ENCODE measurements around the gene EPHB4. TPM values are rescaled to one million over a fixed set of nuclear protein-coding genes. Genes with fewer than 3 reads are reported as not detected.
A peak's percentile ranks its signal among the peaks of the same experiment; 100 is the strongest.

EPHB4 gene
- total RNA-seq, 2 donors from 2014 or later: 4.7 to 6.6 TPM

DNA sequence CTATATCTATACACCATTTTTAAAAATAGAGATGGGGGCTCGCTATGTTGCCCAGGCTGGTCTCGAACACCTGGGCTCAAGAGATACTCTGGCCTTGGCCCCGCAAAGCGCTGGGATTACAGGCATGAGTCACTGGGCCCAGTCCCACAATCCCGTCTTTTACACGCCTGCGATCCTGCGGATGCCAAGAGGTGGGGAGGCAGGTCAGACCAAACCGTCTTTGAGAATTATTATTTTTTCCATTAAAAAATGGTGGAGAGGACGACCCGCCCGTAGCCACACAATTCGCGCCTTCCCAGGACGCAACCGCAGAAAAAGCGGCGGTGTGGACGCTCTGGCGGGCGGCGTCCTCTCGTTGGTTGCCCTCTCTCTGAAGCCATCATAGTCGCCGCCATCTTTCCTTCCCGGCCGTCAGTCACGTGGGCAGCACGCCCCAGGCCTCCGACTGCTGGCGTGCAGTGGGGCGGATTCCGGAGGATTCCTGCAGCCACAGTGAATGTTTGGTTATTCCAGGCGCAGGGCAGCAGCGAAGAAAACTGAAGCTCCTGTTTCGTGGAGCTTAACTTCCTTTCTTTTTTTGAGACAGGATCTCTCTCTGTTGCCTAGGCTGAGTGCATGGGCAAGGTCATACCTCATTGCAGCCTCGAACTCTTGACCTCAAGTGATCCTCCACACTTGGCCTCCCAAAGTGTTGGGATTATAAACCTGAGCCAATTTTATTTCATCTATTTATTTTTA is 9.9 kb upstream of the EPHB4 start:
- DNase-seq (peak; percentile 47 to 55 (median 49)), ATAC-seq (peak; percentile 99)
- peak overlapping the region; percentile 63 for H3K27ac Mint-ChIP-seq
- peaks cover 5% of the 10 kb centered on the region for H3K36me3 Mint-ChIP-seq (ENCODE audit: low read depth)
- no peaks in the 10 kb centered on the region for H3K9me3 ChIP-seq (ENCODE audit: control insufficient read depth, low read length, poor library complexity, severe bottlenecking)
- peaks cover 8% of the 10 kb centered on the region for H3K4me1 Mint-ChIP-seq
- H3K4me3 Mint-ChIP-seq: peak overlapping the region; percentile 80
- no peaks in the 10 kb centered on the region for H3K27me3 Mint-ChIP-seq

GRCh38 chr7:100836812-100837098 is 9.4 kb upstream of the EPHB4 start:
- H3K36me3 Mint-ChIP-seq (ENCODE audit: low read depth): peaks cover 5% of the 10 kb centered on the region
- peaks cover 2% of the 10 kb centered on the region for H3K27me3 Mint-ChIP-seq
- peak overlapping the region; percentile 63 for H3K27ac Mint-ChIP-seq
- ATAC-seq: no peak
- peaks cover 8% of the 10 kb centered on the region for H3K4me1 Mint-ChIP-seq
- H3K4me3 Mint-ChIP-seq: peak overlapping the region; percentile 80
- no peak for DNase-seq
- H3K9me3 ChIP-seq (ENCODE audit: control insufficient read depth, low read length, poor library complexity, severe bottlenecking): no peaks in the 10 kb centered on the region

DNA sequence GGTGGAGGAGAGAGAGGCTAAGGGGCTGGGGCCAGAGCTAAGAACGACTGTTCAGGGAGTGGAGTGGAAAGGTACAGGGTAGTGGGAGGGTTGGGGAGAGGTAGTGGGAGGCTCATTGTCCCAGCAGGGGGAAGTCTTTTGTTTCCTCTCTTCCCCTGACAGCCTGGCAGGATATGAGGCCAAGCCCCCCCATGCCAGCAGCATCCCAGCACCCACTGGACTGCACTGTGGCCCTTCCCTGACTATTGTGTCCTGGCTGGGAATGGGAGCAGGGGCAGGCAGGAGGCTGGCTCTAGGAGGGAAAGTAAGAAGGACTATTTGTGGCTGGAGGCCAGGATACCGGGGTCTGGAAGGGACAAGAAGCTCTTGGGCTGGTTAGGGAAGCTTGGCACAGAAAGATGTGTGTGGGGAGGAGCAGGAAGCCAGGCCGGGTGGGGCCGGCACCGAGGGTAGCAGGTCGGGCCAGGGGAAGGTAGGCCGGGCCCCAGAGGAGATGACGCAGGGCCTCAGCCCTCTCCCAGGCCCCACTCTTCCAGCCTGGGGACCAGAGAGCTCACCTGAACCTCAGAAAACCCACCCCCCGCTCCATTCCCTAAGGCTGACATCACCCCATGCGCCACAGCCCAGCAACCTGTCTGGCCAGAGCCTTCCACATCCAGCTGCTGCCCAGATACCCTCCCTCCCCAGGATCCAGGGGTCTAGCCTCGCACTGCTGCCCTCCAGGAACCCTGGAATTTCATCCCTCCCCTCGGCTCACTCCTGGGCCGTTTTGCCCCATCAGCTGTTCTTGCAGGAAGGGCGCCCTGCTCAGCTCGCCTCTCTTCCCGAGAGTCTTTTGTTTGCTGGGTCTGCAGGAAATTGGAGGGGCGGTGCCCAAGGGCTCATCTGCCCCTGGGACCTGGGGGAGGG is 8.8 kb upstream of the EPHB4 start:
- peak overlapping the region; percentile 80 for H3K4me3 Mint-ChIP-seq

DNA sequence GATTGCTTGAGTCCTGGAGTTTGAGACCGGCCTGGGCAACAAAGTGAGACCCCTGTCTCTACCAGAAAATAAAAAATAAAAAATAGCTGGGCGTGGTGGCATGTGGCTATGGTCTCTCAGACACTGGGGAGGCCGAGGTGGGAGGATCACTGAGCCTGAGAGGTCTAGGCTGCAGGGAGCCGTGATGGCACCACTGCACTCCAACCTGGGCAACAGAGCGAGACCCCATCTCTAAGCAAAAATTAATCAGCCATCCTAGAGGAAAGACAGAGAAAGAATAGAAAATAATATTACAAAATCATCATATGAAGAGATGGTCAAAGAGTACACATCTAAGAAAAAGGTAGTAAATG is 4.9 kb upstream of the EPHB4 start:
- DNase-seq: no peak
- Mint-ChIP-seq H3K27ac (no peak overlapping the region), H3K27me3 (peaks cover 23% of the 10 kb centered on the region), H3K4me1 (peaks cover 15% of the 10 kb centered on the region), H3K36me3 (ENCODE audit: low read depth) (peaks cover 9% of the 10 kb centered on the region), H3K4me3 (no peak overlapping the region)
- no peaks in the 10 kb centered on the region for H3K9me3 ChIP-seq (ENCODE audit: control insufficient read depth, low read length, poor library complexity, severe bottlenecking)
- no peak for ATAC-seq

More for the DNA sequence above, 8.8 kb upstream of the EPHB4 start:
- H3K36me3 Mint-ChIP-seq (ENCODE audit: low read depth): peaks cover 5% of the 10 kb centered on the region
- no peak for DNase-seq
- ATAC-seq: no peak
- peaks cover 8% of the 10 kb centered on the region for H3K27me3 Mint-ChIP-seq
- no peaks in the 10 kb centered on the region for H3K9me3 ChIP-seq (ENCODE audit: control insufficient read depth, low read length, poor library complexity, severe bottlenecking)
- peak overlapping the region; percentile 57 for H3K27ac Mint-ChIP-seq
- H3K4me1 Mint-ChIP-seq: peaks cover 8% of the 10 kb centered on the region

GRCh38 chr7:100830396-100830795 is 3.1 kb upstream of the EPHB4 start:
- DNase-seq (no peak), ATAC-seq (no peak)
- peaks cover 13% of the 10 kb centered on the region for H3K36me3 Mint-ChIP-seq (ENCODE audit: low read depth)

DNA sequence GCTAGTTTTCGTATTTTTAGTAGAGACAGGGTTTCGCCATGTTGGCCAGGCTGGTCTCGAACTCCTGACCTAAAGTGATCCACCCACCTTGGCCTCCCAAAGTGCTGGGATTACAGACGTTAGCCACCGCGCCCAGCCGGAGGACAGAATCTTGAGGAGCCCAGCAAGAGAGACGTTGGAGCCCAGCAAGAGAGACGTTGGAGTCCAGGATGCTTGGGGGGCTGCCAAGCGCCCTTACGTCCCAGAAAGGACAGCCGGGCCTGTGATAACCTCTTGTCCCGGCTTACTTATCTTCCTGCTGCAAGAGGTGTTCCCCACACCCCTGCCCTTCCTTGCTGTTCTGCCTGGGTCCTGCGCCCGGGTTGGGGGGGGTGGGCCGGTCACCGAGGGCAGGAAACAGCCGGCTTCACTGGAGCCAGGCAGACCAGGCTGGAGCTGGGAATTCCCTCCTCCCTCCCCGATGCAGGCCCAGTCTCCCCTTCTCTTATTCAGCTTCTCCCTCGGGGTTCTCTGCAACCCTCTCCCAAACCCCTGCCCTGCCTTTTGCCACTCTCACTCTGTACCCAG is 1.9 kb upstream of the EPHB4 start:
- peaks cover 46% of the 10 kb centered on the region for H3K27me3 Mint-ChIP-seq
- H3K27ac Mint-ChIP-seq: no peak overlapping the region
- no peak overlapping the region for H3K4me3 Mint-ChIP-seq
- H3K36me3 Mint-ChIP-seq (ENCODE audit: low read depth): peaks cover 13% of the 10 kb centered on the region
- peaks cover 25% of the 10 kb centered on the region for H3K4me1 Mint-ChIP-seq
- H3K9me3 ChIP-seq (ENCODE audit: control insufficient read depth, low read length, poor library complexity, severe bottlenecking): no peaks in the 10 kb centered on the region
- DNase-seq (no peak), ATAC-seq (no peak)

More at GRCh38 chr7:100830396-100830795, 3.1 kb upstream of the EPHB4 start:
- H3K9me3 ChIP-seq (ENCODE audit: control insufficient read depth, low read length, poor library complexity, severe bottlenecking): no peaks in the 10 kb centered on the region
- H3K4me1 Mint-ChIP-seq: peaks cover 23% of the 10 kb centered on the region
- peaks cover 36% of the 10 kb centered on the region for H3K27me3 Mint-ChIP-seq
- no peak overlapping the region for H3K27ac Mint-ChIP-seq
- H3K4me3 Mint-ChIP-seq: no peak overlapping the region

GRCh38 chr7:100826514-100827329 is 601 bp downstream of the EPHB4 start:
- ATAC-seq: peak; percentile 59
- Mint-ChIP-seq H3K27ac (no peak overlapping the region), H3K27me3 (peaks cover 52% of the 10 kb centered on the region)

GRCh38 chr7:100825751-100826513 is 1.4 kb downstream of the EPHB4 start:
- Mint-ChIP-seq H3K27me3 (peaks cover 46% of the 10 kb centered on the region), H3K27ac (no peak overlapping the region), H3K4me3 (peak overlapping the region; percentile 86), H3K36me3 (ENCODE audit: low read depth) (peaks cover 11% of the 10 kb centered on the region), H3K4me1 (peaks cover 25% of the 10 kb centered on the region)
- no peaks in the 10 kb centered on the region for H3K9me3 ChIP-seq (ENCODE audit: control insufficient read depth, low read length, poor library complexity, severe bottlenecking)
- ATAC-seq (no peak), DNase-seq (no peak)

More at GRCh38 chr7:100826514-100827329, 601 bp downstream of the EPHB4 start:
- DNase-seq: no peak
- H3K4me3 Mint-ChIP-seq: peak overlapping the region; percentile 86
- H3K36me3 Mint-ChIP-seq (ENCODE audit: low read depth): peaks cover 11% of the 10 kb centered on the region
- peaks cover 25% of the 10 kb centered on the region for H3K4me1 Mint-ChIP-seq
- no peaks in the 10 kb centered on the region for H3K9me3 ChIP-seq (ENCODE audit: control insufficient read depth, low read length, poor library complexity, severe bottlenecking)

DNA sequence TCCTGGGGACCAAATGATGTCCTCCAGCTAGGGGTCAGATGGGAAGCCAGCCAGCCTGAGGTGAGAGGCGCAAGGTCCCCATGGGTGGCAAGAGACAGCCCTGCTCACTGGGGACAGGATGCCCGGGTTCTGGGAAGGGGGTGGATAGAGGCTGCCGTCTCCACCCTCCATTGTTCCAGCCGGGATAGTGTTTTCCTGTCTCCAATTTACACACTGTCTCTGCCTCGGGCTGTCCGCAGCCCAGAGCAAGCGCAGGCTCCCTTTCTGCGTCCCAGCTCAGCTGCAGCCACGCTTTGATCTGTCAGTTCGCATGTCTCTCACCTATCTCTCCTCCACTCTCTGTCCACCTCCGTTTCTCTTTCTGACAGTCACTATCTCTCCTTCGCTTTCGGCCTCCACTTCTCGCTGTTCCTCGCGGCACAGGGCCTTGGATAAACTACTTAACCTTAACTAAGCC is 2.1 kb downstream of the EPHB4 start:
- no peak overlapping the region for H3K4me3 Mint-ChIP-seq
- peaks cover 46% of the 10 kb centered on the region for H3K27me3 Mint-ChIP-seq
- peaks cover 11% of the 10 kb centered on the region for H3K36me3 Mint-ChIP-seq (ENCODE audit: low read depth)
- no peak for ATAC-seq
- no peaks in the 10 kb centered on the region for H3K9me3 ChIP-seq (ENCODE audit: control insufficient read depth, low read length, poor library complexity, severe bottlenecking)
- H3K4me1 Mint-ChIP-seq: peaks cover 25% of the 10 kb centered on the region
- no peak for DNase-seq
- H3K27ac Mint-ChIP-seq: no peak overlapping the region

GRCh38 chr7:100824499-100825214 is 2.7 kb downstream of the EPHB4 start:
- H3K4me3 Mint-ChIP-seq: no peak overlapping the region
- ATAC-seq: no peak

GRCh38 chr7:100823534-100823933 is 3.8 kb downstream of the EPHB4 start:
- H3K4me1 Mint-ChIP-seq: peaks cover 20% of the 10 kb centered on the region
- H3K36me3 Mint-ChIP-seq (ENCODE audit: low read depth): peaks cover 11% of the 10 kb centered on the region
- H3K9me3 ChIP-seq (ENCODE audit: control insufficient read depth, low read length, poor library complexity, severe bottlenecking): no peaks in the 10 kb centered on the region
- peaks cover 41% of the 10 kb centered on the region for H3K27me3 Mint-ChIP-seq
- no peak overlapping the region for H3K27ac Mint-ChIP-seq
- DNase-seq (no peak), ATAC-seq (no peak)
- H3K4me3 Mint-ChIP-seq: no peak overlapping the region

More at GRCh38 chr7:100824499-100825214, 2.7 kb downstream of the EPHB4 start:
- DNase-seq: no peak
- H3K27me3 Mint-ChIP-seq: peaks cover 46% of the 10 kb centered on the region
- H3K9me3 ChIP-seq (ENCODE audit: control insufficient read depth, low read length, poor library complexity, severe bottlenecking): no peaks in the 10 kb centered on the region
- peaks cover 25% of the 10 kb centered on the region for H3K4me1 Mint-ChIP-seq
- H3K36me3 Mint-ChIP-seq (ENCODE audit: low read depth): peaks cover 11% of the 10 kb centered on the region
- H3K27ac Mint-ChIP-seq: no peak overlapping the region

DNA sequence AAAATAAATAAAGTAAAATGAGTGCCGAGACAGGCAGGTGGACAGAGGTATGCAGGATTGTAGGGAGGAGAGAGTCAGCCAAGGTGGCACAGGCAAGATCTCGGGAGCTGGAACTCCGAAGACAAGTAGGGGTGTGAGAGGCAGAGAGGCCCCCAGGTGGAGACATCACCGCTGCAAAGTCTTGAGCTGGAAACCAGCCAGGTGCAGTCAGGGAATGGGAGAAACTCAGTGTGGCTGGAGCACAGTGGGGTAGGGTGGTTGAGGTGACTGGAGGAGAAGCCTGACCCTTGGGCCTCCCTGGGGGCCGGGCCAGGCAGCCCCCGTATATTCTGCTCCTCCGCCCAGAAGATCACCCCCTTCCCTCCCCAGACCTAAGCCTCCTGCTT is 4.2 kb downstream of the EPHB4 start:
- DNase-seq: no peak
- Mint-ChIP-seq H3K4me3 (no peak overlapping the region), H3K27ac (no peak overlapping the region), H3K36me3 (ENCODE audit: low read depth) (peaks cover 11% of the 10 kb centered on the region), H3K27me3 (peaks cover 37% of the 10 kb centered on the region), H3K4me1 (peaks cover 19% of the 10 kb centered on the region)
- no peaks in the 10 kb centered on the region for H3K9me3 ChIP-seq (ENCODE audit: control insufficient read depth, low read length, poor library complexity, severe bottlenecking)
- ATAC-seq: no peak

Measured in T-helper 17 cell (primary cell).